NB4 (cell line): ENCODE measurements around the gene TOMM40.
"Not testable (repeated sequence)": the region's sequence is repeated elsewhere in the genome, so short reads cannot be mapped to it uniquely, and the experiment has no call there.

Source experiments
- DNase-seq: peaks from one replicate; pipeline ENCODE4 v3.0.0; 2010; ENCODE audit warnings: low read depth
- H3K4me3 ChIP-seq: one replicate; pipeline ENCODE4 v1.5.1; 2011; ENCODE audit warnings: mild to moderate bottlenecking, low read depth, low read length, moderate library complexity
- CTCF ChIP-seq: IDR thresholded peaks from one replicate; pipeline ENCODE4 v1.5.1; 2012; ENCODE audit warnings: low read depth, low read length
- MAX ChIP-seq: IDR thresholded peaks from 2 replicates; pipeline ENCODE4 v1.6.1; 2011; ENCODE audit warnings: low read depth, low read length
- MYC ChIP-seq: IDR thresholded peaks from 2 replicates; pipeline ENCODE4 v1.6.1; 2011; ENCODE audit warnings: low read depth, low read length
- POLR2A ChIP-seq: IDR thresholded peaks from 2 replicates; pipeline ENCODE4 v1.6.1; 2011; ENCODE audit warnings: mild to moderate bottlenecking; ENCODE audit not compliant: insufficient read length; ENCODE audit errors: extremely low read depth

The TOMM40 gene

GRCh38 chr19:44925114-44925891 is 34.2 kb downstream of the TOMM40 start:
- DNase-seq, result peak; percentile 76
- TF ChIP-seq CTCF, result no peak
- peak; percentile 88 for TF ChIP-seq MYC
- no peak for TF ChIP-seq POLR2A
- peak; percentile 92 for TF ChIP-seq MAX
- H3K4me3 ChIP-seq, result no peak overlapping the region

- not testable (repeated sequence) for DNase-seq, H3K4me3 ChIP-seq
Observed at GRCh38 chr19:44926245-44927077, 35.4 kb downstream of the TOMM40 start.

GRCh38 chr19:44927746-44928145 is 36.7 kb downstream of the TOMM40 start:
- no peak for DNase-seq
- TF ChIP-seq POLR2A (no peak), CTCF (no peak), MAX (no peak), MYC (no peak)
- H3K4me3 ChIP-seq, result no peak overlapping the region

GRCh38 chr19:44930088-44930487 is 39.0 kb downstream of the TOMM40 start:
- no peak for DNase-seq
- TF ChIP-seq MAX (no peak), MYC (no peak), POLR2A (no peak), CTCF (no peak)
- no peak overlapping the region for H3K4me3 ChIP-seq

GRCh38 chr19:44931541-44931940 is 40.5 kb downstream of the TOMM40 start:
- no peak for TF ChIP-seq CTCF
- TF ChIP-seq MYC, result no peak
- TF ChIP-seq POLR2A, result no peak
- no peak for TF ChIP-seq MAX
- H3K4me3 ChIP-seq, result no peak overlapping the region
- DNase-seq, result no peak

- H3K4me3 ChIP-seq, result no peak overlapping the region
- DNase-seq, result no peak
- no peak for TF ChIP-seq MAX
- no peak for TF ChIP-seq CTCF
- no peak for TF ChIP-seq MYC
- TF ChIP-seq POLR2A, result no peak
Observed at GRCh38 chr19:44939668-44940067, 48.6 kb downstream of the TOMM40 start.
